ENCODE measurements around the gene SPATA22. TPM values are rescaled to one million over a fixed set of nuclear protein-coding genes. Genes with fewer than 3 reads are reported as not detected.

Gene SPATA22
- total and polyA plus RNA-seq, 9 of the 15 experiments (the other 6 are each of a cell fraction or from before 2014, with no cell fraction given): 0.17 to 0.77 (median 0.44) TPM

- H3K36me3 ChIP-seq (ENCODE audit: control insufficient read depth, insufficient read depth, low read length): no peaks in the 10 kb centered on the region
- H3K27ac ChIP-seq (ENCODE audit: extremely low read depth, low read depth, low read length): no peak overlapping the region
- no peaks in the 10 kb centered on the region for H3K9me1 ChIP-seq (ENCODE audit: control insufficient read depth, insufficient read depth, low read length)
- no peak overlapping the region for H2AFZ ChIP-seq (ENCODE audit: low read depth, low read length)
- no CpG with 5 or more reads among the region's 1 CpG for WGBS (ENCODE audit: insufficient coverage, low coverage, missing lambda C conversion rate)
- no peak overlapping the region for H3K9ac ChIP-seq (ENCODE audit: insufficient read depth in 1 of 2, low read depth in 2 of 2, low read length in 2 of 2)
- in situ Hi-C loops (cut with MboI) (no loop called here), intact Hi-C loops (cut with micrococcal nuclease) (no loop called here)
- ChIA-PET POLR2A (no interaction called here), CTCF (ENCODE audit: low intra/inter-chr PET ratio) (no interaction called here)
- peaks cover 0 to 12% of the 10 kb centered on the region in 2 experiments; a peak in 1 of 5 replicates for H3K27me3 ChIP-seq (ENCODE audit: control insufficient read depth in 2 of 2, insufficient read depth in 2 of 2, low read length in 2 of 2)
- H3K4me1 ChIP-seq (replicated peaks in 1 of 2; ENCODE audit: control insufficient read depth in 2 of 2, insufficient read depth in 2 of 2, low read length in 2 of 2): no peaks in the 10 kb centered on the region
- no peaks in the 10 kb centered on the region for H3K9me3 ChIP-seq (replicated peaks; ENCODE audit: control insufficient read depth, insufficient read depth, low read depth, low read length)
- ATAC-seq: no peak
- no peak for FAIRE-seq
- BruUV-seq (replicated peaks): no TSS peak
- no peaks in the 10 kb centered on the region for H4K20me1 ChIP-seq (replicated peaks; ENCODE audit: control insufficient read depth, insufficient read depth, low read length)
- no peaks in the 10 kb centered on the region for H3K79me2 ChIP-seq (ENCODE audit: control insufficient read depth, insufficient read depth, low read length)
- H3K4me3 ChIP-seq: no peak overlapping the region
- H3K4me2 ChIP-seq (ENCODE audit: insufficient read depth, low read length): no peak overlapping the region
- no peak for DNase-seq (ENCODE audit: extremely low read depth in 1 of 4, low spot score in 3 of 4)
- no peak for TF ChIP-seq DIDO1 (tag; IDR thresholded peaks at IDR 0.05; ENCODE audit: low read depth)
- TF ChIP-seq ZNF407 (IDR thresholded peaks at IDR 0.05; ENCODE audit: low read depth): no peak
- no peak for TF ChIP-seq ZNF224 (CRISPR knock-in tag; IDR thresholded peaks at IDR 0.05)
- TF ChIP-seq TCF3 (CRISPR knock-in tag; IDR thresholded peaks at IDR 0.05): no peak
- no peak for TF ChIP-seq ETV1 (tag; conservative IDR thresholded peaks at IDR 0.05; ENCODE audit: low read depth)
- no peak for TF ChIP-seq STAG1 (CRISPR knock-in tag; IDR thresholded peaks at IDR 0.05; ENCODE audit: borderline replicate concordance)
- no peak for TF ChIP-seq TAF15 (IDR thresholded peaks at IDR 0.05; ENCODE audit: low read depth, low read length)
- TF ChIP-seq POLR3A (IDR thresholded peaks at IDR 0.05; ENCODE audit: borderline replicate concordance, extremely low read depth, insufficient read depth, insufficient read length): no peak
- no peak for TF ChIP-seq CHD1 (IDR thresholded peaks at IDR 0.05; ENCODE audit: low read length)
- TF ChIP-seq MAZ (CRISPR knock-in tag; conservative IDR thresholded peaks at IDR 0.05 in 1 of 2, IDR thresholded peaks at IDR 0.05 in 1 of 2): no peak
- TF ChIP-seq ZNF668 (CRISPR knock-in tag; IDR thresholded peaks at IDR 0.05): no peak
Measured at GRCh38 chr17:3503285-3503684, 31.7 kb upstream of the SPATA22 start.
